Measurements from ENCODE around the gene HBEGF.
A peak's percentile ranks its signal among the peaks of the same experiment; 100 is the strongest.

DNA sequence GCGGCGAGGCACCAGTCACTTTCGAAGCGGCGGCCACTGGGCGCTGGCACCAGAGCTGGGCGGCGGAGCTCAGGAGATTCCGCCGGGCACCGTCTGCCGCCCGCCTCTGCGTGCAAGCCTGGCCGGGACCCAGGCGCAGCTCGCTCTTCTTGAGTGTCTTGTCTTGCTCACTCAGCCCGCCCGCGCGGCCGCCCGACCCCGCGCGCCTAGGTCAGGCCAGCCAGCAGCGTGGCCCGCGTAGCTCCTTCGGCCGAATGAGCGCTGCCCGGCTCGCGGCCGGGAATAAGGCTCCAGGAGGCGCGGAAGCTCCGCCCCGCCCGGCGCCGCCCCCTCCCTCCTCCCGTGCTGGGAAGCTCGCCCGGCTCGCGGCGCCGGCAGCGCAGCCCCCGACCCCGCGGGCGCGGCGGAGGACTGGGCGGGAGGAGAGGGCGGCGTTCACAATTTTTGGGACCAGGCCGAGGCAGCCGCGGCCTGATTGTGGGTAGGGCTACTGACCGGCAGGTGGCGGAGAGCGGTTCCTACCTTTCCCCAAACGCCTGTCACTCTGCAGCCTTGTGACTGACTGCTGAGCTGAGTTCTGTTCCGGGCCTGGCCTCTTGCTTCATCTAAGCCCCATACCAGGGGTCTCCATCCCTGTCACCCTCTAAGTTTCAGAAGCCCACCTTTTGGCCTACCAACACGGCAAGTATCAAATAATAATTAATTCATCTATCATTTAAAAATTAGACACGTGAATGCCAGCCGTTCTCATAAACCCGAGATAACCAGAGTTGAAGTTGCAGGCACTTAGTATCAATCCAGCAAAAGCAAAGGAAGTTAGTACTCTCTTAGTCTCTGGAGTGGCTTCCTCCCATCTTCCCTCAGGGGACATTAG is at the start of gene HBEGF:
- TF ChIP-seq, protein P1, sequence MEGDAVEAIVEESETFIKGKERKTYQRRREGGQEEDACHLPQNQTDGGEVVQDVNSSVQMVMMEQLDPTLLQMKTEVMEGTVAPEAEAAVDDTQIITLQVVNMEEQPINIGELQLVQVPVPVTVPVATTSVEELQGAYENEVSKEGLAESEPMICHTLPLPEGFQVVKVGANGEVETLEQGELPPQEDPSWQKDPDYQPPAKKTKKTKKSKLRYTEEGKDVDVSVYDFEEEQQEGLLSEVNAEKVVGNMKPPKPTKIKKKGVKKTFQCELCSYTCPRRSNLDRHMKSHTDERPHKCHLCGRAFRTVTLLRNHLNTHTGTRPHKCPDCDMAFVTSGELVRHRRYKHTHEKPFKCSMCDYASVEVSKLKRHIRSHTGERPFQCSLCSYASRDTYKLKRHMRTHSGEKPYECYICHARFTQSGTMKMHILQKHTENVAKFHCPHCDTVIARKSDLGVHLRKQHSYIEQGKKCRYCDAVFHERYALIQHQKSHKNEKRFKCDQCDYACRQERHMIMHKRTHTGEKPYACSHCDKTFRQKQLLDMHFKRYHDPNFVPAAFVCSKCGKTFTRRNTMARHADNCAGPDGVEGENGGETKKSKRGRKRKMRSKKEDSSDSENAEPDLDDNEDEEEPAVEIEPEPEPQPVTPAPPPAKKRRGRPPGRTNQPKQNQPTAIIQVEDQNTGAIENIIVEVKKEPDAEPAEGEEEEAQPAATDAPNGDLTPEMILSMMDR (IDR thresholded peaks at IDR 0.05; ENCODE audit: low read length) = peak; percentile 54
- TF ChIP-seq EZH2 (optimal IDR thresholded peaks at IDR 0.05; ENCODE audit: low read depth, low read length) = no peak

Data from MM.1S (cell line).